Neural cell (in vitro differentiated cells): ENCODE measurements around the gene NUP58. TPM values are rescaled to one million over a fixed set of nuclear protein-coding genes. Genes with fewer than 3 reads are reported as not detected.
"Not testable (repeated sequence)": the region's sequence is repeated elsewhere in the genome, so short reads cannot be mapped to it uniquely, and the experiment has no call there.

Source experiments
- H2AFZ ChIP-seq: fragments of 200-600, 300-800 bp; sonication (generic), shearing (Covaris generic); 2 replicates; pipeline ENCODE4 v1.6.0; 2014; ENCODE audit warnings: low read depth, mild to moderate bottlenecking, antibody characterized with exemption, low read length, moderate library complexity
- H3F3A ChIP-seq: fragments of 200-600 bp; shearing (Covaris generic); 2 replicates; pipeline ENCODE4 v1.6.1; 2016; ENCODE audit warnings: mild to moderate bottlenecking, moderate library complexity, mixed read lengths, antibody characterized with exemption, low read length; ENCODE audit not compliant: insufficient read depth, poor library complexity, severe bottlenecking
- H3K27ac ChIP-seq: fragments of 200-600, 300-800 bp; sonication (generic), shearing (Covaris generic); 2 replicates; pipeline ENCODE4 v1.5.1; 2014; ENCODE audit warnings: mild to moderate bottlenecking, low read length, moderate library complexity
- H3K27me3 ChIP-seq: fragments of 300-800, 200-600 bp; sonication (generic), shearing (Covaris generic); 2 replicates; pipeline ENCODE4 v1.6.0; 2014; ENCODE audit warnings: mild to moderate bottlenecking, low read depth, low read length, moderate library complexity; ENCODE audit not compliant: insufficient read depth
- H3K36me3 ChIP-seq: fragments of 300-800, 200-600 bp; sonication (generic), shearing (Covaris generic); 2 replicates; pipeline ENCODE4 v1.5.1; 2014; ENCODE audit warnings: mild to moderate bottlenecking, antibody characterized with exemption, low read length, moderate library complexity; ENCODE audit not compliant: insufficient read depth
- H3K4me2 ChIP-seq: fragments of 300-800, 200-600 bp; sonication (generic), shearing (Covaris generic); 2 replicates; pipeline ENCODE4 v1.6.0; 2014; ENCODE audit warnings: mild to moderate bottlenecking, low read length
- H3K4me3 ChIP-seq: fragments of 300-800, 200-600 bp; sonication (generic), shearing (Covaris generic); 2 replicates; pipeline ENCODE4 v1.5.1; 2014; ENCODE audit warnings: mild to moderate bottlenecking, low read length, moderate library complexity
- H3K79me2 ChIP-seq: fragments of 200-600 bp; shearing (Covaris generic); replicated peaks from 2 replicates; pipeline ENCODE4 v1.6.0; 2014; ENCODE audit warnings: mild to moderate bottlenecking, low read length, moderate library complexity; ENCODE audit not compliant: insufficient read depth
- H3K9ac ChIP-seq: fragments of 300-800, 200-600 bp; sonication (generic), shearing (Covaris generic); 2 replicates; pipeline ENCODE4 v1.6.1; 2016; ENCODE audit warnings: mild to moderate bottlenecking, low read length, mixed read lengths
- H3K9me2 ChIP-seq: fragments of 200-600 bp; shearing (Covaris generic); 2 replicates; pipeline ENCODE4 v1.6.1; 2016; ENCODE audit warnings: mild to moderate bottlenecking, low read length, mixed read lengths; ENCODE audit not compliant: insufficient read depth
- H3K9me3 ChIP-seq: fragments of 200-600, 300-800 bp; sonication (generic), shearing (Covaris generic); 2 replicates; pipeline ENCODE4 v1.6.1; 2016; ENCODE audit warnings: mild to moderate bottlenecking, mixed run types, low read length, moderate library complexity, mixed read lengths
- H4K20me1 ChIP-seq: fragments of 200-600 bp; shearing (Covaris generic); 2 replicates; pipeline ENCODE4 v1.6.1; 2016; ENCODE audit warnings: mild to moderate bottlenecking, mixed run types; ENCODE audit not compliant: insufficient read depth
- EP300 ChIP-seq: fragments of 450-650 bp; conservative IDR thresholded peaks from 2 replicates; pipeline ENCODE4 v1.6.1; 2014; ENCODE audit warnings: antibody characterized with exemption, mild to moderate bottlenecking, moderate library complexity; ENCODE audit not compliant: poor library complexity, severe bottlenecking
- EZH2 ChIP-seq: fragments of 200-600, 300-800 bp; shearing (Covaris generic), sonication (generic); IDR thresholded peaks from 2 replicates; pipeline ENCODE4 v1.6.1; 2014; ENCODE audit warnings: antibody characterized with exemption, low read length, borderline replicate concordance, mild to moderate bottlenecking; ENCODE audit not compliant: insufficient read depth, poor library complexity, severe bottlenecking
- MXI1 ChIP-seq: fragments of 450-650 bp; conservative IDR thresholded peaks from 2 replicates; pipeline ENCODE4 v1.6.1; 2014; ENCODE audit warnings: antibody characterized with exemption, mild to moderate bottlenecking; ENCODE audit not compliant: poor library complexity, severe bottlenecking
- POLR2AphosphoS5 ChIP-seq: IDR thresholded peaks from 2 replicates; pipeline ENCODE4 v1.6.1; 2012
- RAD21 ChIP-seq: fragments of 450-650 bp; conservative IDR thresholded peaks from 2 replicates; pipeline ENCODE4 v1.6.1; 2014; ENCODE audit warnings: antibody characterized with exemption, mild to moderate bottlenecking, moderate library complexity
- REST ChIP-seq: IDR thresholded peaks from 2 replicates; pipeline ENCODE4 v1.6.1; 2012; ENCODE audit warnings: borderline replicate concordance
- SMC3 ChIP-seq: fragments of 450-650 bp; conservative IDR thresholded peaks from 2 replicates; pipeline ENCODE4 v1.6.1; 2014; ENCODE audit warnings: antibody characterized with exemption, mild to moderate bottlenecking, moderate library complexity; ENCODE audit not compliant: poor library complexity
- TAF1 ChIP-seq: IDR thresholded peaks from 2 replicates; pipeline ENCODE4 v1.6.1; 2012; ENCODE audit warnings: low read depth
- polyA plus RNA-seq: library from polyadenylated mRNA; depleted of rRNA; stranded (reverse); fragments of >200 nt; gene quantifications from 2 replicates; pipeline ENCODE4 v1.2.3, GENCODE V29; 2014
- TF ChIP-seq, protein P1 (sequence below): fragments of 450-650 bp; IDR thresholded peaks from 2 replicates; pipeline ENCODE4 v1.5.1; 2014; ENCODE audit warnings: antibody characterized with exemption, mild to moderate bottlenecking, moderate library complexity; ENCODE audit not compliant: poor library complexity, severe bottlenecking

The NUP58 gene
- polyA plus RNA-seq, 1 donor from 2014 or later: 150 TPM

- peaks cover 2% of the 10 kb centered on the region for H4K20me1 ChIP-seq
- H3K27me3 ChIP-seq: no peaks in the 10 kb centered on the region
- no peak overlapping the region for H2AFZ ChIP-seq
- TF ChIP-seq TAF1: no peak
- H3K27ac ChIP-seq: no peak overlapping the region
- no peaks in the 10 kb centered on the region for H3K9me3 ChIP-seq
- H3K9ac ChIP-seq: no peak overlapping the region
- H3K4me2 ChIP-seq: no peak overlapping the region
- no peaks in the 10 kb centered on the region for H3K9me2 ChIP-seq
- peaks cover 41% of the 10 kb centered on the region for H3K79me2 ChIP-seq
- peaks cover 6% of the 10 kb centered on the region for H3K36me3 ChIP-seq
- no peak overlapping the region for H3K4me3 ChIP-seq
- H3F3A ChIP-seq: no peaks in the 10 kb centered on the region
These were observed 5.4 kb downstream of the NUP58 start for GRCh38 chr13:25306671-25307464.

DNA sequence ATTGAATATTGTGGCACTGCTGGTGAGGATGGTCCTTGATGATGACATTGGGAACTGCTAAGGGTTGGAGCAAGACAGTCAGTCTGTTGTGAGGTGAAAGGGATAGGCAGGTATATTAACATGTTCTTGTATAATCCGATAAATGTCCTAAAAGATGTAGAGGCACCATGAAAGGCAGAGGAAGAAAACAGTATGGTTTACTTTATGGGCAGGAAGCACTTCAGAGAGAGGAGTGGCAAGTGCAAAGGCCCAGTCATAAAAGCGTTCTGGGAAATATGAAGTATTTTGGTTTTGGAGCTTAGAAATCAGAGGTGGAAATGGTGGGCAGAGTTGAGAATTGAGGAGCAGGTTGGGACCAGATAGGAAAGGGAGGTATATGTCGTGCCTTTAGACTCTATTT, 9.5 kb downstream of the NUP58 start:
- no peak overlapping the region for H3K4me3 ChIP-seq
- TF ChIP-seq MXI1: no peak
- no peak for TF ChIP-seq TAF1
- no peak for TF ChIP-seq EP300
- no peak for TF ChIP-seq POLR2AphosphoS5
- no peak for TF ChIP-seq EZH2
- no peak for TF ChIP-seq SMC3
- TF ChIP-seq, protein P1, sequence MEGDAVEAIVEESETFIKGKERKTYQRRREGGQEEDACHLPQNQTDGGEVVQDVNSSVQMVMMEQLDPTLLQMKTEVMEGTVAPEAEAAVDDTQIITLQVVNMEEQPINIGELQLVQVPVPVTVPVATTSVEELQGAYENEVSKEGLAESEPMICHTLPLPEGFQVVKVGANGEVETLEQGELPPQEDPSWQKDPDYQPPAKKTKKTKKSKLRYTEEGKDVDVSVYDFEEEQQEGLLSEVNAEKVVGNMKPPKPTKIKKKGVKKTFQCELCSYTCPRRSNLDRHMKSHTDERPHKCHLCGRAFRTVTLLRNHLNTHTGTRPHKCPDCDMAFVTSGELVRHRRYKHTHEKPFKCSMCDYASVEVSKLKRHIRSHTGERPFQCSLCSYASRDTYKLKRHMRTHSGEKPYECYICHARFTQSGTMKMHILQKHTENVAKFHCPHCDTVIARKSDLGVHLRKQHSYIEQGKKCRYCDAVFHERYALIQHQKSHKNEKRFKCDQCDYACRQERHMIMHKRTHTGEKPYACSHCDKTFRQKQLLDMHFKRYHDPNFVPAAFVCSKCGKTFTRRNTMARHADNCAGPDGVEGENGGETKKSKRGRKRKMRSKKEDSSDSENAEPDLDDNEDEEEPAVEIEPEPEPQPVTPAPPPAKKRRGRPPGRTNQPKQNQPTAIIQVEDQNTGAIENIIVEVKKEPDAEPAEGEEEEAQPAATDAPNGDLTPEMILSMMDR: no peak
- TF ChIP-seq RAD21: no peak
- no peak for TF ChIP-seq REST
- no peak overlapping the region for H3K9ac ChIP-seq
- no peak overlapping the region for H3K4me2 ChIP-seq
- H3K79me2 ChIP-seq: peaks cover 4% of the 10 kb centered on the region
- no peaks in the 10 kb centered on the region for H3K9me3 ChIP-seq
- no peaks in the 10 kb centered on the region for H3K27me3 ChIP-seq
- H3F3A ChIP-seq: no peaks in the 10 kb centered on the region
- no peak overlapping the region for H2AFZ ChIP-seq
- no peaks in the 10 kb centered on the region for H4K20me1 ChIP-seq
- H3K36me3 ChIP-seq: peaks cover 15% of the 10 kb centered on the region
- no peaks in the 10 kb centered on the region for H3K9me2 ChIP-seq
- H3K27ac ChIP-seq: no peak overlapping the region

DNA sequence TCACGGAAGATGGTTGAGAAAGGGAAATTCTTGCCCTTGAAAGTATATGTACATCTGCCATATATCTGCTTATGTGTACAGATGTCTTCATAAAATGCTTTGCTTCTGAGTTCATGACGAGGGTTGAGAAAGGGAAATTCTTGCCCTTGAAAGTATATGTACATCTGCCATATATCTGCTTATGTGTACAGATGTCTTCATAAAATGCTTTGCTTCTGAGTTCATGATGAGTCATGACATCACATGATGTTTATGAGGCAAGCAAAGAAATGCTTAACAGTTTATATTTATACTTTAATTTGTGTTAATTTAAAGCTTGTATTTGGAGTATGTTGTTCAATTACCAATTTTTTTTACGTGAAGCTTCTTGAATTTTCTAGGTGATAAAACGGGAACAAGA, 17.5 kb downstream of the NUP58 start:
- not testable (repeated sequence) for H3K4me2 ChIP-seq, H2AFZ ChIP-seq, H3K9ac ChIP-seq, H3K4me3 ChIP-seq, H4K20me1 ChIP-seq, H3K27me3 ChIP-seq, H3K79me2 ChIP-seq, H3K27ac ChIP-seq, H3F3A ChIP-seq, H3K9me3 ChIP-seq, H3K9me2 ChIP-seq, H3K36me3 ChIP-seq
